Vagina (tissue), 2 donors: ENCODE results near the gene GRIK2. TPM values are rescaled to one million over a fixed set of nuclear protein-coding genes. Genes with fewer than 3 reads are reported as not detected.

Experiments used
- DNase-seq, 2 donors: peaks; one replicate each; pipeline ENCODE4 v3.0.0-alpha.2; 2017; ENCODE audit errors: extremely low spot score in 2 of 2
- H3K27ac ChIP-seq: fragments of 200-600 bp; sonication (generic); one replicate; pipeline ENCODE4 v1.5.1; 2019
- H3K27me3 ChIP-seq: fragments of 200-600 bp; sonication (generic); one replicate; pipeline ENCODE4 v1.5.1; 2019
- H3K36me3 ChIP-seq, 2 donors: fragments of 200-600 bp; sonication (generic); one replicate each; pipeline ENCODE4 v1.5.1; 2017 to 2019
- H3K4me1 ChIP-seq: fragments of 200-600 bp; sonication (generic); one replicate; pipeline ENCODE4 v1.5.1; 2019
- H3K4me3 ChIP-seq, 2 donors: fragments of 200-600 bp; sonication (generic); 1 replicate in 1 of 2; 2 replicates in 1 of 2; pipeline ENCODE4 v1.5.1; 2016 to 2019
- H3K9me3 ChIP-seq: fragments of 200-600 bp; sonication (generic); one replicate; pipeline ENCODE4 v1.5.1; 2019
- CTCF ChIP-seq, 3 experiments: fragments of 450-650 bp in 2 of 3; fragments of 200-600 bp in 1 of 3; sonication (generic) in 1 of 3; IDR thresholded peaks; one replicate each; pipeline ENCODE4 v1.5.1; 2017 to 2019; ENCODE audit warnings: antibody characterized with exemption in 3 of 3, mild to moderate bottlenecking in 2 of 3, moderate library complexity in 2 of 3
- POLR2A ChIP-seq, 2 donors: fragments of 450-650 bp; IDR thresholded peaks; one replicate each; pipeline ENCODE4 v1.6.1; 2017; ENCODE audit warnings: antibody characterized with exemption in 2 of 2, mild to moderate bottlenecking in 2 of 2, moderate library complexity in 2 of 2
- POLR2AphosphoS5 ChIP-seq, 2 donors: sonication (generic); formaldehyde crosslinking; IDR thresholded peaks; one replicate each; pipeline ENCODE4 v1.9.0; 2017; ENCODE audit warnings: antibody characterized with exemption in 2 of 2, mild to moderate bottlenecking in 2 of 2, low read depth in 1 of 2; ENCODE audit not compliant: insufficient read depth in 1 of 2
- intact Hi-C: fragments of 100-400 bp; cut with DNase I; formaldehyde crosslinking; loops from one replicate; pipeline ENCODE4 v1.15.1; 2023
- total RNA-seq: library from RNA; depleted of rRNA; stranded (reverse); fragments of >200 nt; gene quantifications from one replicate; pipeline ENCODE4 v1.2.3, GENCODE V29; 2016

GRIK2 gene
- total RNA-seq, 1 donor from 2014 or later, result 8.8 TPM

GRCh38 chr6:101918471-101918870 is 525.0 kb downstream of the GRIK2 start:
- H3K9me3 ChIP-seq, result no peaks in the 10 kb centered on the region
- no peaks in the 10 kb centered on the region for H3K36me3 ChIP-seq
- intact Hi-C loops, result no loop called here
- DNase-seq, result no peak
- no peak overlapping the region for H3K27ac ChIP-seq
- TF ChIP-seq POLR2A (IDR thresholded peaks at IDR 0.05) (no peak), POLR2AphosphoS5 (IDR thresholded peaks at IDR 0.05; ENCODE audit: insufficient read depth in 1 of 2, low read depth in 1 of 2) (no peak), CTCF (IDR thresholded peaks at IDR 0.05) (no peak)
- H3K4me1 ChIP-seq, result no peaks in the 10 kb centered on the region
- H3K4me3 ChIP-seq, result no peak overlapping the region
- no peaks in the 10 kb centered on the region for H3K27me3 ChIP-seq

- Histone ChIP-seq H3K4me1 (no peaks in the 10 kb centered on the region), H3K9me3 (no peaks in the 10 kb centered on the region), H3K27ac (no peak overlapping the region), H3K27me3 (no peaks in the 10 kb centered on the region), H3K36me3 (no peaks in the 10 kb centered on the region), H3K4me3 (no peak overlapping the region)
- TF ChIP-seq POLR2A (IDR thresholded peaks at IDR 0.05) (no peak), POLR2AphosphoS5 (IDR thresholded peaks at IDR 0.05; ENCODE audit: insufficient read depth in 1 of 2, low read depth in 1 of 2) (no peak)
- DNase-seq, result no peak
- intact Hi-C loops, result no loop called here
Measured at GRCh38 chr6:101921829-101922450, 528.4 kb downstream of the GRIK2 start.

- Histone ChIP-seq H3K36me3 (no peaks in the 10 kb centered on the region), H3K4me1 (no peaks in the 10 kb centered on the region), H3K4me3 (no peak overlapping the region), H3K9me3 (no peaks in the 10 kb centered on the region), H3K27me3 (no peaks in the 10 kb centered on the region), H3K27ac (no peak overlapping the region)
- intact Hi-C loops, result no loop called here
- no peak for DNase-seq
- TF ChIP-seq POLR2AphosphoS5 (IDR thresholded peaks at IDR 0.05; ENCODE audit: insufficient read depth in 1 of 2, low read depth in 1 of 2) (no peak), CTCF (IDR thresholded peaks at IDR 0.05) (no peak), POLR2A (IDR thresholded peaks at IDR 0.05) (no peak)
Measured at GRCh38 chr6:101926149-101926925, 532.8 kb downstream of the GRIK2 start.

- TF ChIP-seq CTCF (IDR thresholded peaks at IDR 0.05), result no peak
- no peak for TF ChIP-seq POLR2A (IDR thresholded peaks at IDR 0.05)
- TF ChIP-seq POLR2AphosphoS5 (IDR thresholded peaks at IDR 0.05; ENCODE audit: insufficient read depth in 1 of 2, low read depth in 1 of 2), result no peak
Measured at GRCh38 chr6:101931766-101932165, 538.3 kb downstream of the GRIK2 start.

GRCh38 chr6:101932704-101933103 is 539.2 kb downstream of the GRIK2 start:
- Histone ChIP-seq H3K27ac (no peak overlapping the region), H3K4me1 (no peaks in the 10 kb centered on the region), H3K27me3 (no peaks in the 10 kb centered on the region), H3K36me3 (no peaks in the 10 kb centered on the region), H3K9me3 (no peaks in the 10 kb centered on the region), H3K4me3 (no peak overlapping the region)
- TF ChIP-seq POLR2AphosphoS5 (IDR thresholded peaks at IDR 0.05; ENCODE audit: insufficient read depth in 1 of 2, low read depth in 1 of 2), result no peak
- no peak for TF ChIP-seq POLR2A (IDR thresholded peaks at IDR 0.05)
- no peak for TF ChIP-seq CTCF (IDR thresholded peaks at IDR 0.05)
- DNase-seq, result no peak
- intact Hi-C loops, result no loop called here

More at GRCh38 chr6:101931766-101932165, 538.3 kb downstream of the GRIK2 start:
- no peak overlapping the region for H3K27ac ChIP-seq
- no peaks in the 10 kb centered on the region for H3K9me3 ChIP-seq
- H3K27me3 ChIP-seq, result no peaks in the 10 kb centered on the region
- intact Hi-C loops, result no loop called here
- no peak for DNase-seq
- no peaks in the 10 kb centered on the region for H3K36me3 ChIP-seq
- no peaks in the 10 kb centered on the region for H3K4me1 ChIP-seq
- no peak overlapping the region for H3K4me3 ChIP-seq
